Esophagus squamous epithelium (tissue), 4 donors: ENCODE results near the gene HAPSTR1.

Source experiments
- CTCF ChIP-seq, 6 experiments: fragments of 450-650 bp in 4 of 6; fragments of 200-600 bp in 2 of 6; sonication (generic) in 2 of 6; IDR thresholded peaks; one replicate each; pipeline ENCODE4 v1.5.1; 2016 to 2019; ENCODE audit warnings: antibody characterized with exemption in 6 of 6, mild to moderate bottlenecking in 4 of 6, moderate library complexity in 4 of 6
- POLR2A ChIP-seq, 4 donors: fragments of 450-650 bp; IDR thresholded peaks; one replicate each; pipeline ENCODE4 v1.6.1; 2017; ENCODE audit warnings: antibody characterized with exemption in 4 of 4, mild to moderate bottlenecking in 4 of 4, moderate library complexity in 3 of 4

- TF ChIP-seq CTCF (IDR thresholded peaks at IDR 0.05) (no peak), POLR2A (IDR thresholded peaks at IDR 0.05) (no peak)
These were observed 3.7 kb downstream of the HAPSTR1 start for GRCh38 chr16:9095171-9095570.
